ENCODE data around the gene MROH8. TPM values are rescaled to one million over a fixed set of nuclear protein-coding genes. Genes with fewer than 3 reads are reported as not detected.

Gene MROH8
- total and polyA plus RNA-seq, 2 of the 13 experiments (the other 11 are each of a cell fraction or from before 2014, with no cell fraction given), result 2.6 to 5.5 TPM

DNA sequence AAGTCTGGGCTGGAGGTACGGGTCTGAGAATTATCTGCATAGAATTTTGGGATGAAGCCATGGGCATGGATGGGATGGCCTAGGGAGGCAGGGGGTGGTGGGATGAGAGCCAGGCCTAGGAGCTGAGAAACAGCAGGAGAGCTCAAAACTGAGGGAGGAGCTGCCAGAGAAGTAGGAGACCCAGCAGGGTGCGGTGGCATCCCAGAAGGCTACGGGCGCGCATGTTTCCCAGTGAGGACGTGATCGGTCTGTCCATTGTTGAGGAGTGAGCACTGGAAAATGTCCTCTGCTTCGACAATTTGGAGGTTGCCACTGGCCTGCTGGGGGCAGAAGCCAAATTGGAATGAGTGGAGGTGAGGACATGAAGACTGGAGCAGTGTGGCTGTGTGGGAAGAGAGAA lies 14.5 kb upstream of the MROH8 start (continued):
- TF ChIP-seq ZNF7 (CRISPR knock-in tag; IDR thresholded peaks at IDR 0.05) (no peak), CENPBD1 (CRISPR knock-in tag; IDR thresholded peaks at IDR 0.05; ENCODE audit: borderline replicate concordance, low read depth) (no peak), MTA1 (CRISPR knock-in tag; IDR thresholded peaks at IDR 0.05; ENCODE audit: borderline replicate concordance) (no peak), KLF15 (CRISPR knock-in tag; IDR thresholded peaks at IDR 0.05; ENCODE audit: borderline replicate concordance) (no peak), SYNCRIP (IDR thresholded peaks at IDR 0.05; ENCODE audit: insufficient read depth, low read depth, low read length) (no peak), AGO2 (optimal IDR thresholded peaks at IDR 0.05; ENCODE audit: low read depth, low read length) (no peak), SNAPC5 (CRISPR knock-in tag; IDR thresholded peaks at IDR 0.05; ENCODE audit: borderline replicate concordance) (no peak), MTERF4 (CRISPR knock-in tag; IDR thresholded peaks at IDR 0.05) (peak; percentile 32; the same call in 1 of the 2 replicates), CBFB (CRISPR knock-in tag; IDR thresholded peaks at IDR 0.05) (no peak), ZNF24 (IDR thresholded peaks at IDR 0.05) (no peak), ZNF790 (CRISPR knock-in tag; IDR thresholded peaks at IDR 0.05; ENCODE audit: borderline replicate concordance) (no peak), KDM5A (IDR thresholded peaks at IDR 0.05; ENCODE audit: borderline replicate concordance, low read length) (no peak), NR2F1 (CRISPR knock-in tag; IDR thresholded peaks at IDR 0.05) (no peak), ZUFSP (CRISPR knock-in tag; IDR thresholded peaks at IDR 0.05; ENCODE audit: borderline replicate concordance) (no peak), ZNF431 (CRISPR knock-in tag; IDR thresholded peaks at IDR 0.05; ENCODE audit: borderline replicate concordance, low read depth) (no peak)
- TF ChIP-seq, protein P1, sequence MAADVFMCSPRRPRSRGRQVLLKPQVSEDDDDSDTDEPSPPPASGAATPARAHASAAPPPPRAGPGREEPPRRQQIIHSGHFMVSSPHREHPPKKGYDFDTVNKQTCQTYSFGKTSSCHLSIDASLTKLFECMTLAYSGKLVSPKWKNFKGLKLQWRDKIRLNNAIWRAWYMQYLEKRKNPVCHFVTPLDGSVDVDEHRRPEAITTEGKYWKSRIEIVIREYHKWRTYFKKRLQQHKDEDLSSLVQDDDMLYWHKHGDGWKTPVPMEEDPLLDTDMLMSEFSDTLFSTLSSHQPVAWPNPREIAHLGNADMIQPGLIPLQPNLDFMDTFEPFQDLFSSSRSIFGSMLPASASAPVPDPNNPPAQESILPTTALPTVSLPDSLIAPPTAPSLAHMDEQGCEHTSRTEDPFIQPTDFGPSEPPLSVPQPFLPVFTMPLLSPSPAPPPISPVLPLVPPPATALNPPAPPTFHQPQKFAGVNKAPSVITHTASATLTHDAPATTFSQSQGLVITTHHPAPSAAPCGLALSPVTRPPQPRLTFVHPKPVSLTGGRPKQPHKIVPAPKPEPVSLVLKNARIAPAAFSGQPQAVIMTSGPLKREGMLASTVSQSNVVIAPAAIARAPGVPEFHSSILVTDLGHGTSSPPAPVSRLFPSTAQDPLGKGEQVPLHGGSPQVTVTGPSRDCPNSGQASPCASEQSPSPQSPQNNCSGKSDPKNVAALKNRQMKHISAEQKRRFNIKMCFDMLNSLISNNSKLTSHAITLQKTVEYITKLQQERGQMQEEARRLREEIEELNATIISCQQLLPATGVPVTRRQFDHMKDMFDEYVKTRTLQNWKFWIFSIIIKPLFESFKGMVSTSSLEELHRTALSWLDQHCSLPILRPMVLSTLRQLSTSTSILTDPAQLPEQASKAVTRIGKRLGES (CRISPR knock-in tag; IDR thresholded peaks at IDR 0.05; ENCODE audit: borderline replicate concordance), result no peak
- TF ChIP-seq, protein P2, sequence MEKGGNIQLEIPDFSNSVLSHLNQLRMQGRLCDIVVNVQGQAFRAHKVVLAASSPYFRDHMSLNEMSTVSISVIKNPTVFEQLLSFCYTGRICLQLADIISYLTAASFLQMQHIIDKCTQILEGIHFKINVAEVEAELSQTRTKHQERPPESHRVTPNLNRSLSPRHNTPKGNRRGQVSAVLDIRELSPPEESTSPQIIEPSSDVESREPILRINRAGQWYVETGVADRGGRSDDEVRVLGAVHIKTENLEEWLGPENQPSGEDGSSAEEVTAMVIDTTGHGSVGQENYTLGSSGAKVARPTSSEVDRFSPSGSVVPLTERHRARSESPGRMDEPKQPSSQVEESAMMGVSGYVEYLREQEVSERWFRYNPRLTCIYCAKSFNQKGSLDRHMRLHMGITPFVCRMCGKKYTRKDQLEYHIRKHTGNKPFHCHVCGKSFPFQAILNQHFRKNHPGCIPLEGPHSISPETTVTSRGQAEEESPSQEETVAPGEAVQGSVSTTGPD (CRISPR knock-in tag; IDR thresholded peaks at IDR 0.05), result no peak

Measured in HepG2 (cell line).